ENCODE measurements around the gene ACVR1.

The ACVR1 gene

GRCh38 chr2:157876066-157876785, at the start of gene ACVR1:
Gene ACVR1 (minus strand): TSS chr2:157876330. CDS start chr2:157799493, 76,837 bp downstream.
- DNase-seq (ENCODE audit: low read depth) = peak; percentile 76

GRCh38 chr2:157925071-157925470, 48.9 kb upstream of the ACVR1 start:
- DNase-seq (ENCODE audit: low read depth) = no peak

- no peak for DNase-seq (ENCODE audit: low read depth)
Measured at GRCh38 chr2:157923598-157924217, 47.6 kb upstream of the ACVR1 start.

GRCh38 chr2:157922815-157923214, 46.7 kb upstream of the ACVR1 start:
- DNase-seq (ENCODE audit: low read depth) = no peak

- no peak for DNase-seq (ENCODE audit: low read depth)
Measured at GRCh38 chr2:157922336-157922735, 46.2 kb upstream of the ACVR1 start.

- no peak for DNase-seq (ENCODE audit: low read depth)
Measured at GRCh38 chr2:157920736-157921135, 44.6 kb upstream of the ACVR1 start.

- DNase-seq (ENCODE audit: low read depth) = no peak
Measured at GRCh38 chr2:157919181-157919580, 43.1 kb upstream of the ACVR1 start.

GRCh38 chr2:157918319-157918718, 42.2 kb upstream of the ACVR1 start:
- DNase-seq (ENCODE audit: low read depth) = no peak

GRCh38 chr2:157911750-157912149, 35.6 kb upstream of the ACVR1 start:
- DNase-seq (ENCODE audit: low read depth) = no peak

GRCh38 chr2:157911246-157911645, 35.1 kb upstream of the ACVR1 start:
- DNase-seq (ENCODE audit: low read depth) = no peak

- no peak for DNase-seq (ENCODE audit: low read depth)
Measured at GRCh38 chr2:157905092-157905491, 29.0 kb upstream of the ACVR1 start.

GRCh38 chr2:157903626-157904025, 27.5 kb upstream of the ACVR1 start:
- DNase-seq (ENCODE audit: low read depth) = no peak

- no peak for DNase-seq (ENCODE audit: low read depth)
Measured at GRCh38 chr2:157903151-157903550, 27.0 kb upstream of the ACVR1 start.

- DNase-seq (ENCODE audit: low read depth) = no peak
Measured at GRCh38 chr2:157902692-157903091, 26.6 kb upstream of the ACVR1 start.

GRCh38 chr2:157901325-157901724, 25.2 kb upstream of the ACVR1 start:
- no peak for DNase-seq (ENCODE audit: low read depth)

GRCh38 chr2:157900684-157901083, 24.6 kb upstream of the ACVR1 start:
- DNase-seq (ENCODE audit: low read depth) = no peak

GRCh38 chr2:157900203-157900602, 24.1 kb upstream of the ACVR1 start:
- no peak for DNase-seq (ENCODE audit: low read depth)

GRCh38 chr2:157899125-157899839, 23.2 kb upstream of the ACVR1 start:
- no peak for DNase-seq (ENCODE audit: low read depth)

GRCh38 chr2:157898591-157898996, 22.5 kb upstream of the ACVR1 start:
- peak; percentile 77 for DNase-seq (ENCODE audit: low read depth)

- no peak for DNase-seq (ENCODE audit: low read depth)
Measured at GRCh38 chr2:157897106-157897971, 21.2 kb upstream of the ACVR1 start.

GRCh38 chr2:157895531-157895930, 19.4 kb upstream of the ACVR1 start:
- DNase-seq (ENCODE audit: low read depth) = no peak

All from stimulated activated CD4-positive, alpha-beta T cell treated with anti-CD3 and anti-CD28 coated beads, Interleukin-2, amount 100 ng/mL, for 4 hours (primary cell).